NCI-H526 (cell line): ENCODE results near the gene RBP3.
A peak's percentile ranks its signal among the peaks of the same experiment; 100 is the strongest.

ENCODE experiments used
- DNase-seq, 2 experiments: peaks; one replicate each; lab custom pipeline; 2025; lab: John Stamatoyannopoulos, UW

RBP3 gene

DNA sequence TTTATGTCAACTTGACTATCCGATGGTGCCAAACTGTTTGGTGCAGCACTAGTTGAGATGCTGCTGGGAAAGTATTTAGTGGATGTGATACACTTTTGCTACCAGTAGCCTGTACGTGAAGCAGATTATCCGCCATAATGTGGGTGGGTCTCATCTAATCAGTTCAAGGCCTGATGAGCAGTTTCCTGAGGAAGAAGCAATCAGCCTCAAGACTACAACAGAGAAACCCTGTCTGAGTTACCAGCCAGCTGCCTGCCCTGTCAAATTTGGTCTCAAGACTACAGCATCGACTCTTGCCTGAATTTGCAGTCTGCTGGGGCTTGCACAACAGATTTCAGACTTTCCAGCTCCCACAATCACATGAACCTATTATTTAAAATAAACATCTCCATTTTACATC, 10.9 kb upstream of the RBP3 start:
- DNase-seq, result no peak

DNA sequence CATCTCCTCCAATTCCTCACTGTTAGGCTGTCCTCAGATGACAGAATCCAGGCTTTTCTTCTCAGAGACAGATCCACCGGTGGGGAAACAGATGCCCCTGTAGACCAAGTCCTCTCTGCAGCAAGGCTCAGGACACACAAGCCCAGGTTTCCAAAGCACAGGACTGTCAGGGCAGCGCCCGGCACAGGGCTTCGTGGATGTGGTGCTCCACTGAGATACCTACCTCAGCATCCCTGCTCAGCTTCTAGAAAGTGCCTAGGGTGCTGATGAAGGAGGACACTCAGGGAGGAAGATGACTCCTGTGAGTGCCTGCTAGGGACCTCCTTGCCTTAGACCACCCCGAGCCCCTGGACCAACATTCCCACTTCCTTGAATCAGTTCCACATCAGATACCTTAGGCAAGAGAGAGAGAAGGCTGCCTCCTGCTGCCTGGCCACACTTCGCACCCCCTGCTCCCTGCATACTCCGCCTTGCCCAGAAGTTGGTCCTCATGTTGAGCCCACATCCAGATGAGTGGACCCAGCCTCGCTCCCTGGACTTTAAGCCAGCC, 8.9 kb upstream of the RBP3 start:
- DNase-seq, result no peak

DNA sequence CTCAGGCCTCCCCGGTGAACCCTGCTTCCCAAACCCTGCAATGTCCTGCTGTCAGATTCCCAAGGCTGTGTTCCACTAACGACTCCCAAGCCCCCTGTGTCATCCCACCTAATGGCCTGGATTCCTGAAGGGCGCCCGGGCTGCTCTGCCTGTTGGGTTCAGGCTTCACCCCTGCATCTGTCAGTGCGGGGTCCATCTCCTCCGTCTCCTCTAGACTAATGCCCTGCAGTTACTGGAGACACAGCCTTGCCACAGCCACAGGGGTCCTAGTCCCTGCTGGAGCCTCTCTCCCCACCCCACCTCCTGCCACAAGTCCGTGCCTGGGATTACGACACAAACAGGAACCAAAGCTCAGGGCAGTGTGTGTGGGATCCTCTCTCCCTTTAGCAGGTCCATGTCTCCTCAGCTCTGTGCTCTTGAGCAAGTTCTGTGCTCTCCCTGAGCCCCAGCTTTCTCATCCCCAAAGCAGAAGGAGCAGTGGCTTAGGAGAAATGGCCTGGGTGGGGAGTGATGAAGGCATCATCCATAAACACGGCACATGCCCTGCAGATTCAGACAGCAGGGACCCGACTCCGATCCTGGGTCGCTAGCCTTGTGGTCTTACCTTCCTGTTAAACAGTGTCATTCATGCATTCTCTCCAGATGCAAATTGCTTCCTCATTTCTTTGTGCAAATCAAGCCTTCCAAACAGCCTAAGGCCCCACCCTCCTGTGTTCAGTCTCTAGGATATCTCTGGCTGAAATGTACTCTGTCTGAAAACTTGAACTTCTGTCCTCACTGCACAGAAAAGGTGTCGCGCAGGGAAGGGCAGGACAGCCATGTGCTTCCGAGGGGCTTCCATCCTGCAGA, 8.2 kb upstream of the RBP3 start:
- DNase-seq, result peak; percentile 64 to 78

GRCh38 chr10:47340608-47341170, 7.5 kb upstream of the RBP3 start:
- DNase-seq, result peak in 1 of 2 experiments; percentile 64

GRCh38 chr10:47344996-47345870, 2.9 kb upstream of the RBP3 start:
- DNase-seq, result no peak

DNA sequence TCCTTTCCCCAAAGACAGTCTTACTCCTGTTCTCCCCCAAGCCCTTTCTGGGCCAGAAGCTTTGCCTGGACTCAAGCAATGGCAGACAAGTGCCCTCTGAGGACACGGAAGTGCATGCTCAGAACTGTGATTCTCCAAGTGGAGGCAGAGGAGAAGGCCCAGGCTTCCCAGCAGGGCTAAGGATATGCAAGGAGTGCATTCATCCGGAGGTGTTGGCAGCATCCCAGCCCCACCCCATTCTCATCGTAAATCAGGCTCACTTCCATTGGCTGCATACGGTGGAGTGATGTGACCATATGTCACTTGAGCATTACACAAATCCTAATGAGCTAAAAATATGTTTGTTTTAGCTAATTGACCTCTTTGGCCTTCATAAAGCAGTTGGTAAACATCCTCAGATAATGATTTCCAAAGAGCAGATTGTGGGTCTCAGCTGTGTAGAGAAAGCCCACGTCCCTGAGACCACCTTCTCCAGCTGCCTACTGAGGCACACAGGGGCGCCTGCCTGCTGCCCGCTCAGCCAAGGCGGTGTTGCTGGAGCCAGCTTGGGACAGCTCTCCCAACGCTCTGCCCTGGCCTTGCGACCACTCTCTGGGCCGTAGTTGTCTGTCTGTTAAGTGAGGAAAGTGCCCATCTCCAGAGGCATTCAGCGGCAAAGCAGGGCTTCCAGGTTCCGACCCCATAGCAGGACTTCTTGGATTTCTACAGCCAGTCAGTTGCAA, 1.4 kb upstream of the RBP3 start:
- DNase-seq, result no peak

DNA sequence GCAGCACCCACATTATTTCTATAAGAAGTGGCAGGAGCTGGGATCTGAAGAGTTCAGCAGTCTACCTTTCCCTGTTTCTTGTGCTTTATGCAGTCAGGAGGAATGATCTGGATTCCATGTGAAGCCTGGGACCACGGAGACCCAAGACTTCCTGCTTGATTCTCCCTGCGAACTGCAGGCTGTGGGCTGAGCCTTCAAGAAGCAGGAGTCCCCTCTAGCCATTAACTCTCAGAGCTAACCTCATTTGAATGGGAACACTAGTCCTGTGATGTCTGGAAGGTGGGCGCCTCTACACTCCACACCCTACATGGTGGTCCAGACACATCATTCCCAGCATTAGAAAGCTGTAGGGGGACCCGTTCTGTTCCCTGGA, 874 bp upstream of the RBP3 start:
- no peak for DNase-seq

DNA sequence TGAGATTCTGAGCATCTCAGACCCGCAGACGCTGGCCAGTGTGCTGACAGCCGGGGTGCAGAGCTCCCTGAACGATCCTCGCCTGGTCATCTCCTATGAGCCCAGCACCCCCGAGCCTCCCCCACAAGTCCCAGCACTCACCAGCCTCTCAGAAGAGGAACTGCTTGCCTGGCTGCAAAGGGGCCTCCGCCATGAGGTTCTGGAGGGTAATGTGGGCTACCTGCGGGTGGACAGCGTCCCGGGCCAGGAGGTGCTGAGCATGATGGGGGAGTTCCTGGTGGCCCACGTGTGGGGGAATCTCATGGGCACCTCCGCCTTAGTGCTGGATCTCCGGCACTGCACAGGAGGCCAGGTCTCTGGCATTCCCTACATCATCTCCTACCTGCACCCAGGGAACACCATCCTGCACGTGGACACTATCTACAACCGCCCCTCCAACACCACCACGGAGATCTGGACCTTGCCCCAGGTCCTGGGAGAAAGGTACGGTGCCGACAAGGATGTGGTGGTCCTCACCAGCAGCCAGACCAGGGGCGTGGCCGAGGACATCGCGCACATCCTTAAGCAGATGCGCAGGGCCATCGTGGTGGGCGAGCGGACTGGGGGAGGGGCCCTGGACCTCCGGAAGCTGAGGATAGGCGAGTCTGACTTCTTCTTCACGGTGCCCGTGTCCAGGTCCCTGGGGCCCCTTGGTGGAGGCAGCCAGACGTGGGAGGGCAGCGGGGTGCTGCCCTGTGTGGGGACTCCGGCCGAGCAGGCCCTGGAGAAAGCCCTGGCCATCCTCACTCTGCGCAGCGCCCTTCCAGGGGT, 703 bp downstream of the RBP3 start:
- no peak for DNase-seq

- DNase-seq, result no peak
Observed at GRCh38 chr10:47349516-47349915, 1.4 kb downstream of the RBP3 start.

DNA sequence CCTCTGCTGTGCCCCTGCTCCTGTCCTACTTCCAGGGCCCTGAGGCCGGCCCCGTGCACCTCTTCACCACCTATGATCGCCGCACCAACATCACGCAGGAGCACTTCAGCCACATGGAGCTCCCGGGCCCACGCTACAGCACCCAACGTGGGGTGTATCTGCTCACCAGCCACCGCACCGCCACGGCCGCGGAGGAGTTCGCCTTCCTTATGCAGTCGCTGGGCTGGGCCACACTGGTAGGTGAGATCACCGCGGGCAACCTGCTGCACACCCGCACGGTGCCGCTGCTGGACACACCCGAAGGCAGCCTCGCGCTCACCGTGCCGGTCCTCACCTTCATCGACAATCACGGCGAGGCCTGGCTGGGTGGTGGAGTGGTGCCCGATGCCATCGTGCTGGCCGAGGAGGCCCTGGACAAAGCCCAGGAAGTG, 1.8 kb downstream of the RBP3 start:
- DNase-seq, result no peak

GRCh38 chr10:47350671-47351640, 2.8 kb downstream of the RBP3 start:
- DNase-seq, result no peak

- DNase-seq, result no peak
Observed at GRCh38 chr10:47351899-47352815, 4.0 kb downstream of the RBP3 start.

- no peak for DNase-seq
Observed at GRCh38 chr10:47353351-47353750, 5.2 kb downstream of the RBP3 start.

GRCh38 chr10:47354165-47354564, 6.0 kb downstream of the RBP3 start:
- peak in 1 of 2 experiments; percentile 11 for DNase-seq

GRCh38 chr10:47354900-47355299, 6.7 kb downstream of the RBP3 start:
- DNase-seq, result no peak

DNA sequence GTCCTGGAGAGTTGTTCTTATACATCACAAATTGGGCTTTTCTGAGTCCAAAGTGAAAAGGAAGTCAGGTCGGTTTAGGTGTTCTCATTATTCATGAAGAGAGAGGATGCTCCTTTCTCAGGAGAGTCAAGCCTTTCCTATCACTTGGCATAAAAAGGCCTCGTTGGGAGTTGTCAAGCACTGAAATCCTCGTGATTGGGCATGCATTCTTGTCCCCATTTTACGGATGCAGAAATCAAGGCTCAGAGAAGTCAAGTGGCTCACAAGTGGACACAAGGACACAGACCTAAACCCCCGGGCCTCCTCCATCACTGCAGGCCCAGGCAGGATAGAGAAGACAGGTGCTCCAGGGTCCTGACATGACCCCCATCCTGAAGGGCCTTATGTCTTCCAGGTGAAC, 8.5 kb downstream of the RBP3 start:
- DNase-seq, result no peak

GRCh38 chr10:47357131-47357582, 9.0 kb downstream of the RBP3 start:
- DNase-seq, result no peak

DNA sequence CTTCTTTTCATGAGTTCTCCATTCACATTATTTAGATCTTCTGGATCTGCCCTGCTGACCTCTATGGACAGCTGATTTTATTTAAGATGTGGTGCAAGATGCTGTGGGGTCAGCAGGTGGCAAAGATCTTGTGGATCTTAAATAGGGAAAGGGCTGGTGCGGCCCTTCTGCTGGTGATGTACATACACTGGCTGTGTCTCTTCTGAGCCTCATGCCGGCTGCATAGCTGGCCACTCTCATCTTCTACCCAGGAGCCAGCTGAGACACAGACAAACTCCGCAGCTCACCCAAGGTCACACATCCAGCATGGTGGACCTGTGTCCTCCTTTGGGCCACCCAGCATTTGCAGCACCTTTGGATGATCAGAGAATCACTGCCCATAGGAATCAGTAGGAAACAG, 9.7 kb downstream of the RBP3 start:
- DNase-seq, result no peak

DNA sequence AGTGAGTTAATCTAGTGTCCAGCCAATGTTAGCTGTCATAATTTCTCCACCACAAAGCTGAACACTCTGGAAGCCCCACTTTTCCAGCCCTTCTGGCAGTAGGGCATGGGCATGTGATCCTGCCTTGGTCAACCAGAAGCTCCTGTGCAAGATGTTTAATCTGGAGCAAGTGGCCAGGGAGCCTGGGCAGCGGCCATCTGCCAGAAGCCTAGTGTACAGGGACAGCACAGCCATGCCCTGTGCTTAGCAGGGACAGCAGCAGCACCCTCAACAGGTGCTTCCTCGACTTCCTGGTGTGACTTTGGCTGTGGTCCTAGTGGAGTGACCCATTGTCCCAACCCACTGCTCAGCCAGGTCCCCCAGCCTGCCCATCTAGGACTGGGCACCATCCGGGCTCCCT, 10.3 kb downstream of the RBP3 start:
- DNase-seq, result no peak
